ENCODE data around the gene GCLC.

The GCLC gene

DNA sequence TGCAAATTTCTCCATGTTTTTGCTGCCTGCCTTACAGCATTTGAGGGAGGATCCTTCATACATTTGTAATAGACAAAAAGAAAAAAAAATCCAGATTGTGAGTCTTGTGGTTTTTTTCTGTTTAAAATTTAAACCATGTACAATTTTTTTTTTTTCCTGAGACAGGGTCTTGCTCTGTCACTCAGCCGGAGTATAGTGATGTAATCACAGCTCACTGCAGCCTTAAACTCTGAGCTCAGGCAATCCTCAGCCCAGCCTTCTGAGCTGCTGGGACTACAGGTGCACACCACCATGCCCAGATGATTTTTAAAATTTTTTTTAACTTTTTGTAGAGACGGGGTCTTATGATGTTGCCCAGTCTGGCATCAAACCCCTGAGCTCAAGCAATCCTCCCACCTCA is 97.0 kb downstream of the GCLC start:
- no peak for DNase-seq (ENCODE audit: low read depth)

Measured in activated T-cell treated with anti-CD3 and anti-CD28 coated beads for 48 hours (primary cell).